CD14-positive monocyte (primary cell): Measurements from ENCODE around the gene FNDC3B. TPM values are rescaled to one million over a fixed set of nuclear protein-coding genes. Genes with fewer than 3 reads are reported as not detected.

ENCODE experiments used
- DNase-seq, 3 donors: peaks; one replicate each; pipeline ENCODE4 v3.0.0-alpha.2; 2011 to 2022
- H2AFZ ChIP-seq: 2 replicates; pipeline ENCODE4 v1.6.0; 2012; ENCODE audit warnings: mild to moderate bottlenecking, low read depth, low read length, inconsistent platforms; ENCODE audit not compliant: insufficient read depth, poor library complexity, severe bottlenecking
- H3K27ac ChIP-seq, 2 donors: 1 replicate in 1 of 2; 2 replicates in 1 of 2; pipeline ENCODE4 v1.5.1; 2012 to 2013; ENCODE audit warnings: low read length in 2 of 2, control low read depth in 1 of 2, inconsistent platforms in 1 of 2, low read depth in 1 of 2, mild to moderate bottlenecking in 1 of 2
- H3K27me3 ChIP-seq, 2 donors: one replicate each; pipeline versions ENCODE4 v1.6.0 to v1.6.1; 2011 to 2013; ENCODE audit warnings: low read length in 2 of 2; ENCODE audit not compliant: control insufficient read depth in 2 of 2, insufficient read depth in 2 of 2
- H3K36me3 ChIP-seq, 2 donors: replicated peaks in 1 of 2; 1 replicate in 1 of 2; 2 replicates in 1 of 2; pipeline versions ENCODE4 v1.5.1 to v1.6.1; 2012 to 2013; ENCODE audit warnings: low read length in 2 of 2, control low read depth in 1 of 2, inconsistent platforms in 1 of 2, mild to moderate bottlenecking in 1 of 2; ENCODE audit not compliant: insufficient read depth in 2 of 2, control insufficient read depth in 1 of 2
- H3K4me1 ChIP-seq, 2 donors: 1 replicate in 1 of 2; 2 replicates in 1 of 2; pipeline versions ENCODE4 v1.5.1 to v1.6.1; 2012 to 2013; ENCODE audit warnings: low read length in 2 of 2, control low read depth in 1 of 2, inconsistent platforms in 1 of 2, mild to moderate bottlenecking in 1 of 2, moderate library complexity in 1 of 2; ENCODE audit not compliant: insufficient read depth in 2 of 2, control insufficient read depth in 1 of 2
- H3K4me2 ChIP-seq: replicated peaks from 2 replicates; pipeline ENCODE3; 2012; ENCODE audit warnings: low read length, moderate library complexity, mild to moderate bottlenecking; ENCODE audit not compliant: poor library complexity, severe bottlenecking; ENCODE audit errors: extremely low read depth
- H3K4me3 ChIP-seq, 3 experiments: fragments of 200-600 bp in 1 of 3; sonication (generic) in 1 of 3; replicated peaks in 1 of 3; 1 replicate in 2 of 3; 2 replicates in 1 of 3; pipeline ENCODE4 v1.5.1; 2011 to 2013; ENCODE audit warnings: low read length in 3 of 3, mild to moderate bottlenecking in 3 of 3, control low read depth in 2 of 3, low read depth in 2 of 3, inconsistent platforms in 1 of 3, moderate library complexity in 1 of 3
- H3K79me2 ChIP-seq: 2 replicates; pipeline ENCODE4 v1.6.0; 2012; ENCODE audit warnings: mild to moderate bottlenecking, control low read depth, inconsistent platforms, low read length, moderate library complexity; ENCODE audit not compliant: insufficient read depth
- H3K9ac ChIP-seq: 2 replicates; pipeline ENCODE4 v1.6.0; 2017; ENCODE audit warnings: low read length, mild to moderate bottlenecking; ENCODE audit not compliant: insufficient read depth, poor library complexity, severe bottlenecking
- H3K9me3 ChIP-seq, 2 donors: replicated peaks in 1 of 2; 1 replicate in 1 of 2; 2 replicates in 1 of 2; pipeline versions ENCODE4 v1.5.1 to v1.6.1; 2012 to 2013; ENCODE audit warnings: low read length in 2 of 2, control low read depth in 1 of 2; ENCODE audit not compliant: control insufficient read depth in 1 of 2, insufficient read depth in 1 of 2
- H4K20me1 ChIP-seq: 2 replicates; pipeline ENCODE4 v1.6.0; 2012; ENCODE audit warnings: mild to moderate bottlenecking, low read length, control low read depth, moderate library complexity; ENCODE audit not compliant: insufficient read depth
- H3K27ac Mint-ChIP-seq, 7 donors: one replicate each; pipeline ENCODE4 v1.8.0; 2020; ENCODE audit warnings: mild to moderate bottlenecking in 7 of 7, mixed read lengths in 7 of 7, moderate library complexity in 6 of 7, inconsistent platforms in 2 of 7
- H3K27me3 Mint-ChIP-seq, 3 donors: one replicate each; pipeline ENCODE4 v1.8.0; 2021 to 2022; ENCODE audit warnings: low read depth in 3 of 3, mild to moderate bottlenecking in 3 of 3, mixed read lengths in 3 of 3, moderate library complexity in 3 of 3, inconsistent platforms in 1 of 3
- H3K36me3 Mint-ChIP-seq, 2 donors: one replicate each; pipeline ENCODE4 v1.8.0; 2020; ENCODE audit warnings: mixed read lengths in 2 of 2, inconsistent platforms in 1 of 2, mild to moderate bottlenecking in 1 of 2
- H3K4me1 Mint-ChIP-seq: one replicate; pipeline ENCODE4 v1.8.0; 2020; ENCODE audit warnings: mild to moderate bottlenecking, mixed read lengths
- H3K4me3 Mint-ChIP-seq, 2 donors: one replicate each; pipeline ENCODE4 v1.8.0; 2020; ENCODE audit warnings: mild to moderate bottlenecking in 2 of 2, mixed read lengths in 2 of 2, moderate library complexity in 1 of 2
- H3K9me3 Mint-ChIP-seq, 7 donors: one replicate each; pipeline ENCODE4 v1.8.0; 2020 to 2022; ENCODE audit warnings: mixed read lengths in 7 of 7, mild to moderate bottlenecking in 6 of 7, moderate library complexity in 6 of 7, inconsistent platforms in 2 of 7
- WGBS: methylation state at CpG from one replicate; pipeline ENCODE4 v1.1.5; 2013; ENCODE audit warnings: missing lambda C conversion rate; ENCODE audit not compliant: insufficient coverage; 5-methylcytosine and 5-hydroxymethylcytosine counted together
- intact Hi-C, 2 donors: fragments of 100-400 bp; cut with micrococcal nuclease; formaldehyde crosslinking; loops; one replicate each; pipeline versions ENCODE4 v1.15.0 to v1.15.1; 2023
- polyA plus RNA-seq, 3 donors: library from polyadenylated mRNA; depleted of rRNA in 1 of 3; unstranded in 2 of 3; stranded (reverse) in 1 of 3; fragments of 300-500 nt in 2 of 3; fragments of >200 nt in 1 of 3; fragmentation: Illumina TruSeq in 2 of 3; gene quantifications; 1 replicate in 2 of 3; 2 replicates in 1 of 3; pipeline ENCODE4 v1.2.3, GENCODE V29; 2012 to 2021
- TF ChIP-seq, protein P1 (sequence below): fragments of 200-600 bp; IDR thresholded peaks from one replicate; pipeline ENCODE4 v1.8.0; 2022; ENCODE audit warnings: antibody characterized with exemption, mild to moderate bottlenecking

FNDC3B gene
- polyA plus RNA-seq, 3 donors = 19.6 to 36.1 (median 25.7) TPM

GRCh38 chr3:172062761-172063160, 23.4 kb downstream of the FNDC3B start:
- peaks cover 92% of the 10 kb centered on the region for H3K79me2 ChIP-seq
- H3K27me3 Mint-ChIP-seq = no peaks in the 10 kb centered on the region

DNA sequence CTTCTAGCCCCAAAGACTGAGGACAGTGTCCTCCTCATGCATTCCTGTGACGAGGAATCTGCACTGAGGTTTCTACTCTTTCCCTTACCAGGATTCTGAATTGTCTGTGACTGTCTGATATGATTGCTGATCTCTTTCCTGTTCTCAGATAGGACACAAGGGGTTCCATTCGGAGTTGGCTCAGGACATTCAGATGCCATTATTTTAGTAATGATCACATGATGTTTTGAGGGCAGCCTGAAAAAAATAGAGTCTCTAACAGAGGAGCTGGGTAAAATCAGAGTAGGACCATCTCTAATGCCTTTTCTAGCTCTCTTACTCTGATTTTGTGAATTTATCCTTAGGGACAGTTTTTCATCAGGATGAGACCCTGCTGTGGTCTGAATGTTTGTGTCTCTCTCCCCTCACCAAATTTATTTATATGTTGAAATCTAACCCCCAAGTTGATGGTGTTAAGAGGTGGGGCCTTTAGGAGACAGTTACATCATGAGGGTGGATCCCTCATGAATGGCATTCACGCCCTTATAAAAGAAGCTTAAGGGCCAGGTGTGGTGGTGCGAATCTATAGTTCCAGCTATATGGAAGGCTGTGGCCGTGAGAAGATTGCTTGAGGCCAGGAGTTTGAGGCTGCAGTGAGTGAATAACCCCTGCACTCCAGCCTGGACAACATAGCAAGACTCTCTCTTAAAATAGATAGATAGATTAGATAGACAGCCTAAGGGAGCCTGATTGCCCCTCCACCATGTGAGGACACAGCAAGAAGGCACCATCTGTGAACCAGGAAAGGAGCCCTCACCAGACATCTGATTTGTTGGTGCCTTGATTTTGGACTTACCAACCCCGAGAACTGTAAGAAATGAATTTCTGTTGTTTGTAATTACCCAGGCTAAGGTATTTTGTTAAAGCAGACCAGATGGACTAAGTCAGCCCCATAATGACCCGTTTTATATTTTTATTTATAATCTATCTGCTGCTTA, 24.4 kb downstream of the FNDC3B start:
- no peak for DNase-seq
- Mint-ChIP-seq H3K36me3 (peaks cover 26 to 50% of the 10 kb centered on the region in 2 donors), H3K27me3 (no peaks in the 10 kb centered on the region), H3K4me3 (no peak overlapping the region), H3K27ac (peak overlapping the region; percentile 21 to 98 (median 89)), H3K4me1 (peaks cover 95% of the 10 kb centered on the region), H3K9me3 (peaks cover 0 to 3% (median 0%) of the 10 kb centered on the region in 7 donors)
- peaks cover 0 to 8% of the 10 kb centered on the region in 2 donors for H3K36me3 ChIP-seq
- intact Hi-C loops = no loop called here
- TF ChIP-seq, protein P1, sequence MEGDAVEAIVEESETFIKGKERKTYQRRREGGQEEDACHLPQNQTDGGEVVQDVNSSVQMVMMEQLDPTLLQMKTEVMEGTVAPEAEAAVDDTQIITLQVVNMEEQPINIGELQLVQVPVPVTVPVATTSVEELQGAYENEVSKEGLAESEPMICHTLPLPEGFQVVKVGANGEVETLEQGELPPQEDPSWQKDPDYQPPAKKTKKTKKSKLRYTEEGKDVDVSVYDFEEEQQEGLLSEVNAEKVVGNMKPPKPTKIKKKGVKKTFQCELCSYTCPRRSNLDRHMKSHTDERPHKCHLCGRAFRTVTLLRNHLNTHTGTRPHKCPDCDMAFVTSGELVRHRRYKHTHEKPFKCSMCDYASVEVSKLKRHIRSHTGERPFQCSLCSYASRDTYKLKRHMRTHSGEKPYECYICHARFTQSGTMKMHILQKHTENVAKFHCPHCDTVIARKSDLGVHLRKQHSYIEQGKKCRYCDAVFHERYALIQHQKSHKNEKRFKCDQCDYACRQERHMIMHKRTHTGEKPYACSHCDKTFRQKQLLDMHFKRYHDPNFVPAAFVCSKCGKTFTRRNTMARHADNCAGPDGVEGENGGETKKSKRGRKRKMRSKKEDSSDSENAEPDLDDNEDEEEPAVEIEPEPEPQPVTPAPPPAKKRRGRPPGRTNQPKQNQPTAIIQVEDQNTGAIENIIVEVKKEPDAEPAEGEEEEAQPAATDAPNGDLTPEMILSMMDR = no peak
- no peaks in the 10 kb centered on the region for H3K9me3 ChIP-seq
- H3K4me3 ChIP-seq = peak overlapping the region in 1 of 3 experiments; percentile 4
- H3K4me2 ChIP-seq = no peak overlapping the region
- H3K79me2 ChIP-seq = peaks cover 92% of the 10 kb centered on the region
- H3K9ac ChIP-seq = no peak overlapping the region
- H3K27ac ChIP-seq = peak overlapping the region in 1 of 2 donors; percentile 43
- 57% methylated on average over 1 of the region's 7 CpGs for WGBS
- no peak overlapping the region for H2AFZ ChIP-seq
- no peaks in the 10 kb centered on the region for H3K27me3 ChIP-seq
- H4K20me1 ChIP-seq = peaks cover 56% of the 10 kb centered on the region
- peaks cover 71 to 94% of the 10 kb centered on the region in 2 donors for H3K4me1 ChIP-seq

More at GRCh38 chr3:172062761-172063160, 23.4 kb downstream of the FNDC3B start:
- no CpG with 5 or more reads among the region's 3 CpGs for whole genome bisulfite sequencing
- peaks cover 95% of the 10 kb centered on the region for H3K4me1 Mint-ChIP-seq
- H3K9me3 ChIP-seq = no peaks in the 10 kb centered on the region
- no peak overlapping the region for H2AFZ ChIP-seq
- H3K4me3 Mint-ChIP-seq = peak overlapping the region; percentile 64 to 75
- peaks cover 21 to 47% of the 10 kb centered on the region in 2 donors for H3K36me3 Mint-ChIP-seq
- TF ChIP-seq, protein P1 = no peak
- DNase-seq = no peak
- no peak overlapping the region for H3K9ac ChIP-seq
- H3K27ac ChIP-seq = peak overlapping the region; percentile 85 to 86
- H4K20me1 ChIP-seq = peaks cover 56% of the 10 kb centered on the region
- H3K27me3 ChIP-seq = no peaks in the 10 kb centered on the region
- intact Hi-C loops = no loop called here
- peak overlapping the region; percentile 89 to 98 (median 95) for H3K27ac Mint-ChIP-seq
- peaks cover 0 to 3% (median 0%) of the 10 kb centered on the region in 7 donors for H3K9me3 Mint-ChIP-seq
- peaks cover 0 to 8% of the 10 kb centered on the region in 2 donors for H3K36me3 ChIP-seq
- peaks cover 72 to 93% of the 10 kb centered on the region in 2 donors for H3K4me1 ChIP-seq
- peak overlapping the region; percentile 62 for H3K4me2 ChIP-seq
- H3K4me3 ChIP-seq = peak overlapping the region in 1 of 3 experiments; percentile 79
